ENCODE measurements around the gene NQO1.

DNA sequence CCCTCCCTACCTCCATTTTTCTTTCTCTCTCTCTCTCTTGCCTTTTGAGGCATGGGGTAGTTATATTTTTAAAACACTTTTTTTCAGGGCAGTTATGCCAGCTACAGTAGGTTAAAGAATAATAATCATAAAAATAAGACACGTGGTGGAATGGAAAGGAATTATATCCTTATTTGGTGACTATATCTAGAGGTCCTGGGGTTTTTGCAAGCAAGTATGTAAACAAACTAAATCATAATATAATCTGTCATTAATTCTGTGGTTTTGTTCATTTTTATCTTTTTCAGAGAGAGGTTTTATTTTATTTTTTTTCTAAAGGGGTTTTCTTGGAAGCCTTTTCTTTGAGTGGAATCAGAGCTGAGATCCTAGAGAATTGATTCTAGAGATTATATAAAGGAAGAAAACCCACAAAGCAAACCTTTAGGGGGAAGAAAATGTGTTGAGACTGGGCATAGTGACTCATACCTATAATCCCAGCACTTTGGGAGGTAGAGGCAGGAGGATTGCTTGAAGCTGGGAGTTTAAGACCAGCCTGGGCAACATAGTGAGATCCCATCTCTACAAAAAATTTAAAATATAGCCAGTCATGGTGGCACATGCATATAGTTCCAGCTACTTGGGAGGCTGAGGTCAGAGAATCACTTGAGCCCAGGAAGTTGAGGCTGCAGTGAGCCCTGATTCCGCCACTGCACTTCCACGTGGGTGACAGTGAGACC, 53.2 kb downstream of the NQO1 start:
- no peak for TF ChIP-seq POLR2A (IDR thresholded peaks at IDR 0.05; ENCODE audit: low read depth, low read length)
- no peak for TF ChIP-seq POLR2AphosphoS5 (IDR thresholded peaks at IDR 0.05; ENCODE audit: low read depth, low read length)

All from GM12891 (cell line).